Measurements from ENCODE around the gene HMGN4. TPM values are rescaled to one million over a fixed set of nuclear protein-coding genes. Genes with fewer than 3 reads are reported as not detected.

Gene HMGN4
- total RNA-seq, 2 donors from 2014 or later: 53.5 to 83.0 TPM

GRCh38 chr6:26534681-26535465 lies 3.3 kb upstream of the HMGN4 start:
- no peak overlapping the region for H3K27ac ChIP-seq
- intact Hi-C loops (cut with DNase I): loop anchor here (5.0 kb wide), 1 partner anchor 63 kb away; no protein-coding TSS in a partner anchor
- H3K9me3 ChIP-seq: no peaks in the 10 kb centered on the region
- H3K27me3 ChIP-seq (replicated peaks; ENCODE audit: insufficient read depth): no peaks in the 10 kb centered on the region
- TF ChIP-seq CTCF (IDR thresholded peaks at IDR 0.05) (no peak), POLR2AphosphoS5 (IDR thresholded peaks at IDR 0.05) (no peak), POLR2A (IDR thresholded peaks at IDR 0.05) (no peak)
- no peak for DNase-seq (ENCODE audit: low spot score)
- 61% methylated on average over 6 of the region's 6 CpGs for WGBS
- no peaks in the 10 kb centered on the region for H3K36me3 ChIP-seq
- no peak overlapping the region for H3K4me3 ChIP-seq
- no peaks in the 10 kb centered on the region for H3K4me1 ChIP-seq (replicated peaks)

GRCh38 chr6:26536571-26537159 lies 1.5 kb upstream of the HMGN4 start:
- peak overlapping the region; percentile 68 to 72 for H3K4me3 ChIP-seq
- H3K27me3 ChIP-seq (replicated peaks; ENCODE audit: insufficient read depth): no peaks in the 10 kb centered on the region
- TF ChIP-seq POLR2AphosphoS5 (IDR thresholded peaks at IDR 0.05) (no peak), POLR2A (IDR thresholded peaks at IDR 0.05) (no peak), CTCF (IDR thresholded peaks at IDR 0.05) (no peak)
- intact Hi-C loops (cut with DNase I): loop anchor here (5.0 kb wide), 1 partner anchor 64 kb away; no protein-coding TSS in a partner anchor
- 5% methylated on average over 12 of the region's 12 CpGs for WGBS
- H3K27ac ChIP-seq: peak overlapping the region; percentile 90 to 91
- no peaks in the 10 kb centered on the region for H3K36me3 ChIP-seq
- no peaks in the 10 kb centered on the region for H3K9me3 ChIP-seq
- DNase-seq (ENCODE audit: low spot score): no peak
- no peaks in the 10 kb centered on the region for H3K4me1 ChIP-seq (replicated peaks)

GRCh38 chr6:26537160-26537845 lies 863 bp upstream of the HMGN4 start:
- Histone ChIP-seq H3K4me1 (replicated peaks) (no peaks in the 10 kb centered on the region), H3K9me3 (no peaks in the 10 kb centered on the region), H3K27ac (peak overlapping the region; percentile 90 to 91), H3K36me3 (no peaks in the 10 kb centered on the region), H3K4me3 (peak overlapping the region; percentile 68 to 72), H3K27me3 (replicated peaks; ENCODE audit: insufficient read depth) (no peaks in the 10 kb centered on the region)
- no peak for TF ChIP-seq POLR2A (IDR thresholded peaks at IDR 0.05)
- no peak for TF ChIP-seq CTCF (IDR thresholded peaks at IDR 0.05)
- TF ChIP-seq POLR2AphosphoS5 (IDR thresholded peaks at IDR 0.05): peak; percentile 88
- peak; percentile 92 for DNase-seq (ENCODE audit: low spot score)
- intact Hi-C loops (cut with DNase I): loop anchor here (5.0 kb wide), 1 partner anchor 65 kb away; no protein-coding TSS in a partner anchor
- under 1% methylated on average over 37 of the region's 37 CpGs for WGBS

- TF ChIP-seq CTCF (IDR thresholded peaks at IDR 0.05): no peak
- no peak for TF ChIP-seq POLR2A (IDR thresholded peaks at IDR 0.05)
- TF ChIP-seq POLR2AphosphoS5 (IDR thresholded peaks at IDR 0.05): no peak
- Histone ChIP-seq H3K4me1 (replicated peaks) (no peaks in the 10 kb centered on the region), H3K9me3 (no peaks in the 10 kb centered on the region), H3K27me3 (replicated peaks; ENCODE audit: insufficient read depth) (no peaks in the 10 kb centered on the region), H3K36me3 (no peaks in the 10 kb centered on the region), H3K27ac (peak overlapping the region; percentile 90 to 91), H3K4me3 (peak overlapping the region; percentile 68 to 72)
- intact Hi-C loops (cut with DNase I): loop anchor here (5.0 kb wide), 1 partner anchor 66 kb away; no protein-coding TSS in a partner anchor
- under 1% methylated on average over 15 of the region's 15 CpGs for WGBS
- no peak for DNase-seq (ENCODE audit: low spot score)
Observed at GRCh38 chr6:26538572-26538902, 371 bp downstream of the HMGN4 start.

Measured in prostate gland (tissue), 2 donors.